ENCODE measurements around the gene AREL1. TPM values are rescaled to one million over a fixed set of nuclear protein-coding genes. Genes with fewer than 3 reads are reported as not detected.

The AREL1 gene
- total RNA-seq, 1 donor: 44.5 TPM

GRCh38 chr14:74702293-74702692 is 10.6 kb downstream of the AREL1 start:
- H3K4me3 ChIP-seq (ENCODE audit: low read depth, low read length): no peak overlapping the region
- no peak for TF ChIP-seq CTCF (IDR thresholded peaks at IDR 0.05; ENCODE audit: insufficient read depth, low read depth, low read length)
- no peak for DNase-seq (ENCODE audit: low read depth)

- DNase-seq (ENCODE audit: low read depth): no peak
- TF ChIP-seq CTCF (IDR thresholded peaks at IDR 0.05; ENCODE audit: insufficient read depth, low read depth, low read length): no peak
- H3K4me3 ChIP-seq (ENCODE audit: low read depth, low read length): no peak overlapping the region
Measured at GRCh38 chr14:74698465-74698864, 14.4 kb downstream of the AREL1 start.

- no peak overlapping the region for H3K4me3 ChIP-seq (ENCODE audit: low read depth, low read length)
- no peak for TF ChIP-seq CTCF (IDR thresholded peaks at IDR 0.05; ENCODE audit: insufficient read depth, low read depth, low read length)
- no peak for DNase-seq (ENCODE audit: low read depth)
Measured at GRCh38 chr14:74697976-74698375, 14.9 kb downstream of the AREL1 start.

GRCh38 chr14:74697543-74697942 is 15.3 kb downstream of the AREL1 start:
- DNase-seq (ENCODE audit: low read depth): peak; percentile 14
- no peak overlapping the region for H3K4me3 ChIP-seq (ENCODE audit: low read depth, low read length)
- no peak for TF ChIP-seq CTCF (IDR thresholded peaks at IDR 0.05; ENCODE audit: insufficient read depth, low read depth, low read length)

- TF ChIP-seq CTCF (IDR thresholded peaks at IDR 0.05; ENCODE audit: insufficient read depth, low read depth, low read length): no peak
- DNase-seq (ENCODE audit: low read depth): no peak
- no peak overlapping the region for H3K4me3 ChIP-seq (ENCODE audit: low read depth, low read length)
Measured at GRCh38 chr14:74697011-74697410, 15.9 kb downstream of the AREL1 start.

GRCh38 chr14:74695406-74695805 is 17.5 kb downstream of the AREL1 start:
- DNase-seq (ENCODE audit: low read depth): no peak
- no peak overlapping the region for H3K4me3 ChIP-seq (ENCODE audit: low read depth, low read length)
- TF ChIP-seq CTCF (IDR thresholded peaks at IDR 0.05; ENCODE audit: insufficient read depth, low read depth, low read length): no peak

- DNase-seq (ENCODE audit: low read depth): no peak
- no peak for TF ChIP-seq CTCF (IDR thresholded peaks at IDR 0.05; ENCODE audit: insufficient read depth, low read depth, low read length)
- H3K4me3 ChIP-seq (ENCODE audit: low read depth, low read length): no peak overlapping the region
Measured at GRCh38 chr14:74693191-74693590, 19.7 kb downstream of the AREL1 start.

Data from fibroblast of villous mesenchyme (primary cell).